ENCODE measurements around the gene CCNQ. TPM values are rescaled to one million over a fixed set of nuclear protein-coding genes. Genes with fewer than 3 reads are reported as not detected.
A peak's percentile ranks its signal among the peaks of the same experiment; 100 is the strongest.

Gene CCNQ
- total RNA-seq, 3 donors from 2014 or later = 23.9 to 42.6 (median 39.7) TPM

DNA sequence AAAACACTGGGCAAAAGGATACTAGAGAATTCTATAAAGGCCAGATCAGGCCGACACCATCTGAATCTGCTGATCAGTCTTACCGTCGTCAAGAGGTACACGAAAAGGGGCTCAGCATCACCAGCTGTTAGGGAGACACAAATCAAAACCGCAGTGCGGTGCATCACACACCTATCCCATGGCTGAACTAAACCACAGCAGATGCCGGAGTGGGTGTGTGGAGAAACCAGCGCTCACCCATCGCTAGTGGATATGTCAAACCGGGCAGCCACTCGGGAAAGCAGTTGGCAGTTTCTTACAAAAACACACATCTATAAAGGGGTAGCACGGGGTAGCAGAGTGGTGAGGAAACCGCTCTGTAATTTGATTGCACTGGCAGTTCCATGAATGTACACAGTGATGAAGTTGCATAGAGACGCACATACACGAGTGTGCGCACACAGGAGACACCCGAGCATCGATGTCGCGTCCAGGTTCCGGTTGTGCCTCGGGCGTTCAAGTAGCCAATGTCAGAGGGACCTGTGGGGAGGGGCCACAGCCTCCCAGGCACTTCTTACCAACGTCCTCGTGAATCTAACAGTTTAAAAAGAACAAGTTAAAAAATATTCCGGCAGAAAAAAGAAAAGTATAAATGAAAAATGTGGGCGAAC lies 23.1 kb upstream of the CCNQ start:
- H3K27ac ChIP-seq = no peak overlapping the region
- H3K4me1 ChIP-seq = no peaks in the 10 kb centered on the region
- peaks cover 0 to 74% of the 10 kb centered on the region in 2 donors for H3K27me3 ChIP-seq
- TF ChIP-seq POLR2A (IDR thresholded peaks at IDR 0.05) = no peak
- no peak for TF ChIP-seq POLR2AphosphoS5 (IDR thresholded peaks at IDR 0.05)
- TF ChIP-seq, protein P1, sequence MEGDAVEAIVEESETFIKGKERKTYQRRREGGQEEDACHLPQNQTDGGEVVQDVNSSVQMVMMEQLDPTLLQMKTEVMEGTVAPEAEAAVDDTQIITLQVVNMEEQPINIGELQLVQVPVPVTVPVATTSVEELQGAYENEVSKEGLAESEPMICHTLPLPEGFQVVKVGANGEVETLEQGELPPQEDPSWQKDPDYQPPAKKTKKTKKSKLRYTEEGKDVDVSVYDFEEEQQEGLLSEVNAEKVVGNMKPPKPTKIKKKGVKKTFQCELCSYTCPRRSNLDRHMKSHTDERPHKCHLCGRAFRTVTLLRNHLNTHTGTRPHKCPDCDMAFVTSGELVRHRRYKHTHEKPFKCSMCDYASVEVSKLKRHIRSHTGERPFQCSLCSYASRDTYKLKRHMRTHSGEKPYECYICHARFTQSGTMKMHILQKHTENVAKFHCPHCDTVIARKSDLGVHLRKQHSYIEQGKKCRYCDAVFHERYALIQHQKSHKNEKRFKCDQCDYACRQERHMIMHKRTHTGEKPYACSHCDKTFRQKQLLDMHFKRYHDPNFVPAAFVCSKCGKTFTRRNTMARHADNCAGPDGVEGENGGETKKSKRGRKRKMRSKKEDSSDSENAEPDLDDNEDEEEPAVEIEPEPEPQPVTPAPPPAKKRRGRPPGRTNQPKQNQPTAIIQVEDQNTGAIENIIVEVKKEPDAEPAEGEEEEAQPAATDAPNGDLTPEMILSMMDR (IDR thresholded peaks at IDR 0.05) = no peak
- no peak overlapping the region for H3K4me3 ChIP-seq
- intact Hi-C loops (cut with DNase I; ENCODE audit: low total_unique reads) = no loop called here
- no peaks in the 10 kb centered on the region for H3K9me3 ChIP-seq
- no peak for DNase-seq (ENCODE audit: low spot score in 2 of 2)
- H3K36me3 ChIP-seq = no peaks in the 10 kb centered on the region

DNA sequence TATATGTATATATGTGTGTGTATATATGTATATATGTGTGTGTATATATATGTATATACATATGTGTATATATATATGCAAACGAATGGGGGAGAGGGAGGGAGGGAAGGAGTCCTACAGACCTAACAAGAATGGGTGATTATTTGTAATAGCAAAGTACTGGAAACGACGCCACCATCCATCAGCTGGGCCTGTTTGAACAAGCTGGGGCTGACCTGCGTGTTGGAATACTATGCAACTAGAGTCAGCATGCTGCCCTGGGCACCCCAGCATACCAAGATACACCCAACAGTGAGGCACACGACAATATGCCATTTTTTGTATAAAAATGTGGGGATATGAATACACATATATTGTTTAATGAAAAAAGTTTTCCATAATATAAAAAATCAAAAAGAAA lies 21.6 kb upstream of the CCNQ start:
- DNase-seq (ENCODE audit: low spot score in 2 of 2) = no peak
- H3K36me3 ChIP-seq = no peaks in the 10 kb centered on the region
- H3K4me3 ChIP-seq = no peak overlapping the region
- H3K9me3 ChIP-seq = no peaks in the 10 kb centered on the region
- intact Hi-C loops (cut with DNase I; ENCODE audit: low total_unique reads) = no loop called here
- no peaks in the 10 kb centered on the region for H3K4me1 ChIP-seq
- H3K27me3 ChIP-seq = peaks cover 0 to 78% of the 10 kb centered on the region in 2 donors
- no peak for TF ChIP-seq POLR2A (IDR thresholded peaks at IDR 0.05)
- no peak for TF ChIP-seq POLR2AphosphoS5 (IDR thresholded peaks at IDR 0.05)
- TF ChIP-seq, protein P1 (IDR thresholded peaks at IDR 0.05) = no peak
- H3K27ac ChIP-seq = no peak overlapping the region

DNA sequence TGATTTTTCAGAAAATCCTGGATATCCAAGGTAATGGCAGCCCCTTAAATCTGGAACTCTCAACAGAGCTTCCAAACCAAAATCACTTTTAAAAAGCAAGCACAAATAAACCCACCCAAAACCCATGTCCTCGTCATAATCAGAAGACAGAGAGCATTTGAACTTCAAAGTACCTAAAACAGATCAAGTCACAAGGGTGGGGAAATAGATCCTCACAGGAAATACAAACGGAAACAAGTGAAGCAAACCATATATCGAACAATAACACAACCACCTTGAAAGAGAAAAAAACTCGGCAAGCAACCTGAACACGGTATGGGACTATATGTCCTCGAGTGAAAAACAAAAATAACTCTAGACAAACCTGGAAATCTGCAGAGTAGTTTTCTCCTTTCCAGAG lies 15.9 kb upstream of the CCNQ start:
- DNase-seq (ENCODE audit: low spot score in 2 of 2) = no peak
- Histone ChIP-seq H3K27me3 (peaks cover 0 to 86% of the 10 kb centered on the region in 2 donors), H3K36me3 (no peaks in the 10 kb centered on the region), H3K4me3 (no peak overlapping the region), H3K27ac (no peak overlapping the region), H3K9me3 (peaks cover 0 to 7% of the 10 kb centered on the region in 2 donors), H3K4me1 (no peaks in the 10 kb centered on the region)
- TF ChIP-seq POLR2A (IDR thresholded peaks at IDR 0.05) (no peak), POLR2AphosphoS5 (IDR thresholded peaks at IDR 0.05) (no peak)
- TF ChIP-seq, protein P1 (IDR thresholded peaks at IDR 0.05) = no peak
- intact Hi-C loops (cut with DNase I; ENCODE audit: low total_unique reads) = loop anchor here (5.0 kb wide), 1 partner anchor 832 kb away; no protein-coding TSS in a partner anchor

DNA sequence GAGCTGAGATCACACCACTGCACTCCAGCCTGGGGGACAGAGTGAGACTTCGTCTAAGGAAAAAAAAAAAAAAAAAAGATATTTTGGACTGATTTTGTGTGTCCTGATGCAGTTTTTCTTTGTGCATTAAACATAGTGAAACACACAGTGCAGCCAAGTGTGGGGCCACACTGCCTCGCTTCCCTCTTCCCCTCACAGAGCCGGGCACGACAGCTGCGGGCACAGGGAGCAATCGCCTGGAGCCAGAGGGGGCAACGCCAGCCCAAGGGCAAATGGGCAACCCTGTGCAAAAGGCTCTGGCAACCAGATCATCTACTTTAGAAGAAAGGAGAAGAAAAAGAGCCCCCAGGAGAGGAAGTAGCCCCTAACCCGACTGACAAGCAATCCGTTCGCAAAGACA lies 13.5 kb upstream of the CCNQ start:
- intact Hi-C loops (cut with DNase I; ENCODE audit: low total_unique reads) = loop anchor here (5.0 kb wide), 1 partner anchor 835 kb away; no protein-coding TSS in a partner anchor
- H3K36me3 ChIP-seq = no peaks in the 10 kb centered on the region
- no peak for TF ChIP-seq POLR2AphosphoS5 (IDR thresholded peaks at IDR 0.05)
- TF ChIP-seq POLR2A (IDR thresholded peaks at IDR 0.05) = no peak
- TF ChIP-seq, protein P1 (IDR thresholded peaks at IDR 0.05) = no peak
- H3K9me3 ChIP-seq = peaks cover 0 to 7% of the 10 kb centered on the region in 2 donors
- no peak overlapping the region for H3K4me3 ChIP-seq
- no peaks in the 10 kb centered on the region for H3K4me1 ChIP-seq
- DNase-seq (ENCODE audit: low spot score in 2 of 2) = no peak
- no peak overlapping the region for H3K27ac ChIP-seq
- peaks cover 0 to 84% of the 10 kb centered on the region in 2 donors for H3K27me3 ChIP-seq

DNA sequence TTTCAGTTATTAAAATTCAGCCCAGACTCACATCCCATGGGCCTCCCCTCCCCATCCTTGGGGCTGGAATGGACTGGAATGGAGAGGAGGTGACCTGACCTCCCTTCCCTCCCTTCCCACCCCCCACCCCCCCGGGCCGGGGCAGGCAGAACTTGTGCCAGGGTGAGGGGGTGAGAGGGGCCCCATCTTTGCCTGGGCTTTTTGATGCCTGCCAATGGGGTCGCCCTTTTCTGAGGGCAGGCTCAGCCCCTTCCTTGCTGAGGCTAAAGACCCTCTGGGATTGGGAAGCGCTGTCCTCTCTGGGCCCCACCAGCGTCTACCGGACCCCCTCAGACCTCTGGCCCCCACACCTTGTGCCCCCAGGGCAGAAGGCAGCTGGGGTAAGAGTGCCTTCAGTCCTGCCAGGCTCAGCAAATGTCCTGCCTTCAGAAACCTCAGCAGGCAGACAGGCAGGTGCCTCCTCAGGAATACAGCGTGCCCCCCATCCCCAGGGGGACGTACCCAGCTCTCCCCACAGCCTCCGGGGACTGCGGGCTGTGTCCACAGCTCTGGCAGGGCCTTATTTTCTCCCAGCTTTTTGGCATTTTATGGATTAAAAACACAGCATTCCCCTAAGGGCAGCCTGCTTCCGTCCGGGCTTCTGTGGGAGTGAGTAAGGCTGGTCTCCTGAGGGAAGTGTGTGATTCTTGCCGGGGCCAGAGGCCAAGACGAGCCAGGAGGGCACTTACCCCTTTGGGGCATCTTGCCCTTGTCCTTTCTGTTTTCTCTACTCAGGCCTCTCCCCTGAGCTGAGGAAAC lies 12.6 kb upstream of the CCNQ start:
- Histone ChIP-seq H3K4me3 (no peak overlapping the region), H3K9me3 (peaks cover 0 to 7% of the 10 kb centered on the region in 2 donors), H3K27me3 (peaks cover 0 to 83% of the 10 kb centered on the region in 2 donors), H3K4me1 (no peaks in the 10 kb centered on the region), H3K36me3 (no peaks in the 10 kb centered on the region), H3K27ac (peak overlapping the region in 1 of 2 donors; percentile 32)
- no peak for DNase-seq (ENCODE audit: low spot score in 2 of 2)
- intact Hi-C loops (cut with DNase I; ENCODE audit: low total_unique reads) = loop anchor here (5.0 kb wide), 1 partner anchor 836 kb away; no protein-coding TSS in a partner anchor
- TF ChIP-seq, protein P1 (IDR thresholded peaks at IDR 0.05) = no peak
- no peak for TF ChIP-seq POLR2AphosphoS5 (IDR thresholded peaks at IDR 0.05)
- TF ChIP-seq POLR2A (IDR thresholded peaks at IDR 0.05) = no peak
